Measurements from ENCODE around the gene FNDC3B.
"Not testable (repeated sequence)": the region's sequence is repeated elsewhere in the genome, so short reads cannot be mapped to it uniquely, and the experiment has no call there.

FNDC3B gene

GRCh38 chr3:172341482-172342059 is 302.2 kb downstream of the FNDC3B start:
- no peak for DNase-seq (ENCODE audit: low read depth)

GRCh38 chr3:172342097-172342659 is 302.8 kb downstream of the FNDC3B start:
- DNase-seq (ENCODE audit: low read depth) = no peak

- DNase-seq (ENCODE audit: low read depth) = no peak
These were observed 303.7 kb downstream of the FNDC3B start for GRCh38 chr3:172343117-172343516.

GRCh38 chr3:172343979-172344378 is 304.6 kb downstream of the FNDC3B start:
- no peak for DNase-seq (ENCODE audit: low read depth)

- DNase-seq (ENCODE audit: low read depth) = no peak
These were observed 306.8 kb downstream of the FNDC3B start for GRCh38 chr3:172346161-172346560.

GRCh38 chr3:172347895-172348679 is 308.7 kb downstream of the FNDC3B start:
- no peak for DNase-seq (ENCODE audit: low read depth)

- DNase-seq (ENCODE audit: low read depth) = no peak
These were observed 312.6 kb downstream of the FNDC3B start for GRCh38 chr3:172351895-172352466.

GRCh38 chr3:172352786-172353185 is 313.4 kb downstream of the FNDC3B start:
- DNase-seq (ENCODE audit: low read depth) = no peak

- DNase-seq (ENCODE audit: low read depth) = no peak
These were observed 315.6 kb downstream of the FNDC3B start for GRCh38 chr3:172354931-172355499.

- DNase-seq (ENCODE audit: low read depth) = no peak
These were observed 316.5 kb downstream of the FNDC3B start for GRCh38 chr3:172355836-172356235.

- DNase-seq (ENCODE audit: low read depth) = no peak
These were observed 317.0 kb downstream of the FNDC3B start for GRCh38 chr3:172356427-172356826.

- no peak for DNase-seq (ENCODE audit: low read depth)
These were observed 318.7 kb downstream of the FNDC3B start for GRCh38 chr3:172357850-172358754.

GRCh38 chr3:172359231-172359630 is 319.9 kb downstream of the FNDC3B start:
- no peak for DNase-seq (ENCODE audit: low read depth)

GRCh38 chr3:172359996-172360395 is 320.6 kb downstream of the FNDC3B start:
- no peak for DNase-seq (ENCODE audit: low read depth)

- DNase-seq (ENCODE audit: low read depth) = no peak
These were observed 323.2 kb downstream of the FNDC3B start for GRCh38 chr3:172362583-172362982.

GRCh38 chr3:172364374-172365027 is 325.1 kb downstream of the FNDC3B start:
- no peak for DNase-seq (ENCODE audit: low read depth)

GRCh38 chr3:172365028-172365567 is 325.7 kb downstream of the FNDC3B start:
- DNase-seq (ENCODE audit: low read depth) = no peak

- DNase-seq (ENCODE audit: low read depth) = no peak
These were observed 328.1 kb downstream of the FNDC3B start for GRCh38 chr3:172367205-172368105.

- DNase-seq (ENCODE audit: low read depth) = not testable (repeated sequence)
These were observed 329.2 kb downstream of the FNDC3B start for GRCh38 chr3:172368556-172368955.

Data from activated T-helper 1 cell treated with Interleukin-2 at 50 U/mL for 16 hours (primary cell).